ENCODE data around the gene USP24.

Gene USP24

DNA sequence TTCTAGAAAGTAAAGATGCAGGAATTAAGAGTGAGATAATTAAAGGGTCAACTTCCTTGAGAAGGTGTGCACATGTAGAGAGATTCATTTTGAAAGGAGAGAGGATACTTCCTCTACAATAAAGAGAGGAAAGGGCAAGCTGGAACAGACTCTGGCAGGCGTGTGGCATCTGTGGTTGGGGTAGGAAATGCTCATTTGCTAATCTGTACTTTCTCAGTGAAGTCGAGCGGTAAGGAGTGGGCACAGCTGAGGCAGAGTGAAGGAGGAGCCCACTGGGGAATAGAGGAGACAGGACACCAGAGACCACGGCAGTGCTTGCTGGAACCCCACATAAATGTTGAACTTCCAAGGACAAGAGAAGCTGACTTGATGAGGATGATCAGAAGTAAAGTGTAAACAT lies 126.8 kb downstream of the USP24 start:
- TF ChIP-seq, protein P1, sequence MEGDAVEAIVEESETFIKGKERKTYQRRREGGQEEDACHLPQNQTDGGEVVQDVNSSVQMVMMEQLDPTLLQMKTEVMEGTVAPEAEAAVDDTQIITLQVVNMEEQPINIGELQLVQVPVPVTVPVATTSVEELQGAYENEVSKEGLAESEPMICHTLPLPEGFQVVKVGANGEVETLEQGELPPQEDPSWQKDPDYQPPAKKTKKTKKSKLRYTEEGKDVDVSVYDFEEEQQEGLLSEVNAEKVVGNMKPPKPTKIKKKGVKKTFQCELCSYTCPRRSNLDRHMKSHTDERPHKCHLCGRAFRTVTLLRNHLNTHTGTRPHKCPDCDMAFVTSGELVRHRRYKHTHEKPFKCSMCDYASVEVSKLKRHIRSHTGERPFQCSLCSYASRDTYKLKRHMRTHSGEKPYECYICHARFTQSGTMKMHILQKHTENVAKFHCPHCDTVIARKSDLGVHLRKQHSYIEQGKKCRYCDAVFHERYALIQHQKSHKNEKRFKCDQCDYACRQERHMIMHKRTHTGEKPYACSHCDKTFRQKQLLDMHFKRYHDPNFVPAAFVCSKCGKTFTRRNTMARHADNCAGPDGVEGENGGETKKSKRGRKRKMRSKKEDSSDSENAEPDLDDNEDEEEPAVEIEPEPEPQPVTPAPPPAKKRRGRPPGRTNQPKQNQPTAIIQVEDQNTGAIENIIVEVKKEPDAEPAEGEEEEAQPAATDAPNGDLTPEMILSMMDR (IDR thresholded peaks at IDR 0.05; ENCODE audit: low read depth, low read length), result no peak
- H3K4me3 ChIP-seq (ENCODE audit: low read depth, low read length), result no peak overlapping the region
- DNase-seq (ENCODE audit: low read depth, low spot score), result no peak
- in situ Hi-C loops (cut with HindIII; ENCODE audit: low sequenced_read_pairs), result no loop called here

DNA sequence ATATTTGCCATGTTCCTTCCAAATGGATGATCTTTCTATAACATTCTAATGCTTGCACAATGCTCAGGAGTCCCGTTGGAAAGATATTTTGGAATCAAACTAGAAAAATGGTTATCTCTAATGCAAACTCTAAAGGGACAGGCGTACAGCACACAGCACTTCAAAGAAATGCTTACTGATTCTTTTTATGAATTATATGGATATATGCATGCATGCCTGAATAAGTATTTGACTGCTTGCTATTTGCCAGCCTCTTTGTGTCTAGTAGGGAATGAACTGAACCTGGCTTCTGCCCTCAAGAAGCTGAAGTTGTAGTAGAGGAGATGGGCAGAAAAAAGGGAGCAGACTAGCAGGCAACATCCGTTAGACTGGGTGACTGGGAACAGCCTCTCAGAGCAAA lies 127.7 kb downstream of the USP24 start:
- no peak overlapping the region for H3K4me3 ChIP-seq (ENCODE audit: low read depth, low read length)
- no peak for DNase-seq (ENCODE audit: low read depth, low spot score)
- in situ Hi-C loops (cut with HindIII; ENCODE audit: low sequenced_read_pairs), result no loop called here
- TF ChIP-seq, protein P1 (IDR thresholded peaks at IDR 0.05; ENCODE audit: low read depth, low read length), result no peak

DNA sequence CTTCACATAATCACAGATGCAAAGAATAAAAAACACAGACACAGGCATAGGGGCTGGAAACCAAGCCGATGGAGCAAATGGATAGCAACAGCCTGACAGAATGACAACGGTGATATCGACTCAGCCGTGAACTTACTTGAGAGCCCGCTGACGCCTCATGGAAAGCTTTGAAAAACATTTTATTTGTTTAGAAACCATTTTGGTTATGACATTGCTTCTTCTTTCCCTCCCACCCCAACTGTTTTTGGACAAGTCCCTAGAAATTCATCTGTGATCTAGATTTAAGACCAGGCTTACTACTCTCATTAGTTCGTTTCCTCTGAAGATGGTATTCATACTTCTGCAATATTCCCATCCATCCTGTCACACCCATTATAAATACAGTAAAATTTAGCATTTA lies 130.9 kb downstream of the USP24 start:
- in situ Hi-C loops (cut with HindIII; ENCODE audit: low sequenced_read_pairs), result no loop called here
- TF ChIP-seq, protein P1 (IDR thresholded peaks at IDR 0.05; ENCODE audit: low read depth, low read length), result no peak
- H3K4me3 ChIP-seq (ENCODE audit: low read depth, low read length), result no peak overlapping the region
- no peak for DNase-seq (ENCODE audit: low read depth, low spot score)

DNA sequence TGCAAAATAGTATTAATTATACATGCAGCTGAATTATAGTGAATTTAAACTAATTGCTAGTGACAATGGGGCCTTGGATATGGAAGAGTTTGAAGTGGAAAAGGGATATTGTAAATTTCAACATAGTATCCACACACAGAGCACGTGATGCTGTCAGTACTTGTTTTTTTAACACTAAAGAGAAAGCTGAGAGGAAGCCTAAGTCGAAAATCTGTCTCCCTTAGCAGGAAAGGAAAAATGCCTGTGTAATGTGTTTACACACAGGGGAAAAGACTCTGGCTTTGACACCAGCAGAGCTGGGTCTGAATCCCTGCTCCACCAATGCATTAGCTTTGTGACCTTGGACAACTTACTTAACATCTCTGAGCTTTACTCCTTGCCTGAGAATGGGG lies 133.3 kb downstream of the USP24 start:
- no peak overlapping the region for H3K4me3 ChIP-seq (ENCODE audit: low read depth, low read length)
- TF ChIP-seq, protein P1 (IDR thresholded peaks at IDR 0.05; ENCODE audit: low read depth, low read length), result no peak
- in situ Hi-C loops (cut with HindIII; ENCODE audit: low sequenced_read_pairs), result no loop called here
- DNase-seq (ENCODE audit: low read depth, low spot score), result peak; percentile 5

DNA sequence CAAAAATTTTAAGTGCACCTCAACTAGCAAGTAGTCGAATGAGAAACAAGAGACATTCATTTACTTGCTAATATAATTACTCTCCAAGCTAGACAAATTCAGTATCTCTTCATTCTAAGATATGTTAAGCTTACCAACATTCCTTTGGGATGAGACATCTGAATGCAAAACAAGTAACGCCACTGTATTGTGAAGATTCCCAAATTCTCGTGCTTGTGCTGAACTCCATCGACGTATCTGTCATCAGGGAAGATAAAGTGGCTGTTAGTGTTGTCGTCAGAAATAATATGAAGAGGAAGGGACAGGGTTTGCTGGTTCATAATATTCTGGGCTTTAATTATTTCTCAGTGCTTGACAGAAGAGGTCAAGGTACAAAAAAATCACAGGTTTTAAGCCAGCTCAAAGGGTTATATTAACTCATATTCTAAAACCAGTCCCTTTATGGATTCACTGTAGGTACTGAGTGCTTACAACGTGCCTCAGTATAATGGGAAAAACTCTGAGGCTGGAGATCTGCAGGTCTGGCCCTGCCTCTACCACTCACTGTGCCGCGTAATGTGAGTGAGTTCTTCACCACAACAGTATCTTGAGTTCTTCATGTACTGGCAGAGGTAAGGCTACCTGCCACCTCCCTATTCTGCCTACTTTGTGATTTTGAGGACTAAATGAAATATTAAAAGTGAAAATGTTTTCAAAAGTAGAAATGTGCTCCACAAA lies 133.8 kb downstream of the USP24 start:
- TF ChIP-seq, protein P1 (IDR thresholded peaks at IDR 0.05; ENCODE audit: low read depth, low read length), result no peak
- DNase-seq (ENCODE audit: low read depth, low spot score), result peak; percentile 63
- H3K4me3 ChIP-seq (ENCODE audit: low read depth, low read length), result no peak overlapping the region
- in situ Hi-C loops (cut with HindIII; ENCODE audit: low sequenced_read_pairs), result no loop called here

DNA sequence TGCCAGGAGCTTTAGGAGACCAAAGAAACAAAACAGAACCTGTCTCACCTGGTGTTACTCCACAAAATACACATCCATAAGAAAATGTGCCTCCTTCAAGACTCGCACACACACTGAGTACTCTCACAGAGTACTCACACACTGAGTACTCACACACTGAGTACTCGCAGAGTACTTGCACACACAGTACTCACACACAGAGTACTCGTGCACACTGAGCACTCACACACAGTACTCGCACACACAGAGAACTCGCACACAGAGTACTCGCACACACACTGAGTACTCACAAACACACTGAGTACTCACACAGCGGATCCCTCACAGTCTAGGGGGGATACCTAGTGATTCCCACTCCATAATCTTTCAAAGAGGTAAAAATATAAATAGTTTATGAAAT lies 135.5 kb downstream of the USP24 start:
- in situ Hi-C loops (cut with HindIII; ENCODE audit: low sequenced_read_pairs), result no loop called here

More for the DNA sequence above, 135.5 kb downstream of the USP24 start:
- no peak for DNase-seq (ENCODE audit: low read depth, low spot score)
- TF ChIP-seq, protein P1 (IDR thresholded peaks at IDR 0.05; ENCODE audit: low read depth, low read length), result no peak
- no peak overlapping the region for H3K4me3 ChIP-seq (ENCODE audit: low read depth, low read length)
